Neural cell (in vitro differentiated cells): Measurements from ENCODE around the gene SMIM14. TPM values are rescaled to one million over a fixed set of nuclear protein-coding genes. Genes with fewer than 3 reads are reported as not detected.

Source experiments
- H2AFZ ChIP-seq: fragments of 200-600, 300-800 bp; sonication (generic), shearing (Covaris generic); 2 replicates; pipeline ENCODE4 v1.6.0; 2014; ENCODE audit warnings: low read depth, mild to moderate bottlenecking, antibody characterized with exemption, low read length, moderate library complexity
- H3F3A ChIP-seq: fragments of 200-600 bp; shearing (Covaris generic); 2 replicates; pipeline ENCODE4 v1.6.1; 2016; ENCODE audit warnings: mild to moderate bottlenecking, moderate library complexity, mixed read lengths, antibody characterized with exemption, low read length; ENCODE audit not compliant: insufficient read depth, poor library complexity, severe bottlenecking
- H3K27ac ChIP-seq: fragments of 200-600, 300-800 bp; sonication (generic), shearing (Covaris generic); 2 replicates; pipeline ENCODE4 v1.5.1; 2014; ENCODE audit warnings: mild to moderate bottlenecking, low read length, moderate library complexity
- H3K27me3 ChIP-seq: fragments of 300-800, 200-600 bp; sonication (generic), shearing (Covaris generic); 2 replicates; pipeline ENCODE4 v1.6.0; 2014; ENCODE audit warnings: mild to moderate bottlenecking, low read depth, low read length, moderate library complexity; ENCODE audit not compliant: insufficient read depth
- H3K36me3 ChIP-seq: fragments of 300-800, 200-600 bp; sonication (generic), shearing (Covaris generic); 2 replicates; pipeline ENCODE4 v1.5.1; 2014; ENCODE audit warnings: mild to moderate bottlenecking, antibody characterized with exemption, low read length, moderate library complexity; ENCODE audit not compliant: insufficient read depth
- H3K4me2 ChIP-seq: fragments of 300-800, 200-600 bp; sonication (generic), shearing (Covaris generic); 2 replicates; pipeline ENCODE4 v1.6.0; 2014; ENCODE audit warnings: mild to moderate bottlenecking, low read length
- H3K4me3 ChIP-seq: fragments of 300-800, 200-600 bp; sonication (generic), shearing (Covaris generic); 2 replicates; pipeline ENCODE4 v1.5.1; 2014; ENCODE audit warnings: mild to moderate bottlenecking, low read length, moderate library complexity
- H3K79me2 ChIP-seq: fragments of 200-600 bp; shearing (Covaris generic); replicated peaks from 2 replicates; pipeline ENCODE4 v1.6.0; 2014; ENCODE audit warnings: mild to moderate bottlenecking, low read length, moderate library complexity; ENCODE audit not compliant: insufficient read depth
- H3K9ac ChIP-seq: fragments of 300-800, 200-600 bp; sonication (generic), shearing (Covaris generic); 2 replicates; pipeline ENCODE4 v1.6.1; 2016; ENCODE audit warnings: mild to moderate bottlenecking, low read length, mixed read lengths
- H3K9me2 ChIP-seq: fragments of 200-600 bp; shearing (Covaris generic); 2 replicates; pipeline ENCODE4 v1.6.1; 2016; ENCODE audit warnings: mild to moderate bottlenecking, low read length, mixed read lengths; ENCODE audit not compliant: insufficient read depth
- H3K9me3 ChIP-seq: fragments of 200-600, 300-800 bp; sonication (generic), shearing (Covaris generic); 2 replicates; pipeline ENCODE4 v1.6.1; 2016; ENCODE audit warnings: mild to moderate bottlenecking, mixed run types, low read length, moderate library complexity, mixed read lengths
- H4K20me1 ChIP-seq: fragments of 200-600 bp; shearing (Covaris generic); 2 replicates; pipeline ENCODE4 v1.6.1; 2016; ENCODE audit warnings: mild to moderate bottlenecking, mixed run types; ENCODE audit not compliant: insufficient read depth
- EP300 ChIP-seq: fragments of 450-650 bp; conservative IDR thresholded peaks from 2 replicates; pipeline ENCODE4 v1.6.1; 2014; ENCODE audit warnings: antibody characterized with exemption, mild to moderate bottlenecking, moderate library complexity; ENCODE audit not compliant: poor library complexity, severe bottlenecking
- EZH2 ChIP-seq: fragments of 200-600, 300-800 bp; shearing (Covaris generic), sonication (generic); IDR thresholded peaks from 2 replicates; pipeline ENCODE4 v1.6.1; 2014; ENCODE audit warnings: antibody characterized with exemption, low read length, borderline replicate concordance, mild to moderate bottlenecking; ENCODE audit not compliant: insufficient read depth, poor library complexity, severe bottlenecking
- MXI1 ChIP-seq: fragments of 450-650 bp; conservative IDR thresholded peaks from 2 replicates; pipeline ENCODE4 v1.6.1; 2014; ENCODE audit warnings: antibody characterized with exemption, mild to moderate bottlenecking; ENCODE audit not compliant: poor library complexity, severe bottlenecking
- POLR2AphosphoS5 ChIP-seq: IDR thresholded peaks from 2 replicates; pipeline ENCODE4 v1.6.1; 2012
- RAD21 ChIP-seq: fragments of 450-650 bp; conservative IDR thresholded peaks from 2 replicates; pipeline ENCODE4 v1.6.1; 2014; ENCODE audit warnings: antibody characterized with exemption, mild to moderate bottlenecking, moderate library complexity
- SMC3 ChIP-seq: fragments of 450-650 bp; conservative IDR thresholded peaks from 2 replicates; pipeline ENCODE4 v1.6.1; 2014; ENCODE audit warnings: antibody characterized with exemption, mild to moderate bottlenecking, moderate library complexity; ENCODE audit not compliant: poor library complexity
- TAF1 ChIP-seq: IDR thresholded peaks from 2 replicates; pipeline ENCODE4 v1.6.1; 2012; ENCODE audit warnings: low read depth
- polyA minus RNA-seq: library from RNA; depleted of rRNA, polyadenylated mRNA; stranded (reverse); fragments of >200 nt; gene quantifications from 2 replicates; pipeline ENCODE4 v1.2.3, GENCODE V29; 2014
- polyA plus RNA-seq: library from polyadenylated mRNA; depleted of rRNA; stranded (reverse); fragments of >200 nt; gene quantifications from 2 replicates; pipeline ENCODE4 v1.2.3, GENCODE V29; 2014
- TF ChIP-seq, protein P1 (sequence below): IDR thresholded peaks from 2 replicates; pipeline ENCODE4 v1.6.1; 2012; ENCODE audit warnings: borderline replicate concordance
- TF ChIP-seq, protein P2 (sequence below): fragments of 450-650 bp; IDR thresholded peaks from 2 replicates; pipeline ENCODE4 v1.5.1; 2014; ENCODE audit warnings: antibody characterized with exemption, mild to moderate bottlenecking, moderate library complexity; ENCODE audit not compliant: poor library complexity, severe bottlenecking

SMIM14 gene
- polyA plus RNA-seq (42.3 and 55.6 TPM in 2 replicates), polyA minus RNA-seq (54.8 and 65.9 TPM in 2 replicates)

DNA sequence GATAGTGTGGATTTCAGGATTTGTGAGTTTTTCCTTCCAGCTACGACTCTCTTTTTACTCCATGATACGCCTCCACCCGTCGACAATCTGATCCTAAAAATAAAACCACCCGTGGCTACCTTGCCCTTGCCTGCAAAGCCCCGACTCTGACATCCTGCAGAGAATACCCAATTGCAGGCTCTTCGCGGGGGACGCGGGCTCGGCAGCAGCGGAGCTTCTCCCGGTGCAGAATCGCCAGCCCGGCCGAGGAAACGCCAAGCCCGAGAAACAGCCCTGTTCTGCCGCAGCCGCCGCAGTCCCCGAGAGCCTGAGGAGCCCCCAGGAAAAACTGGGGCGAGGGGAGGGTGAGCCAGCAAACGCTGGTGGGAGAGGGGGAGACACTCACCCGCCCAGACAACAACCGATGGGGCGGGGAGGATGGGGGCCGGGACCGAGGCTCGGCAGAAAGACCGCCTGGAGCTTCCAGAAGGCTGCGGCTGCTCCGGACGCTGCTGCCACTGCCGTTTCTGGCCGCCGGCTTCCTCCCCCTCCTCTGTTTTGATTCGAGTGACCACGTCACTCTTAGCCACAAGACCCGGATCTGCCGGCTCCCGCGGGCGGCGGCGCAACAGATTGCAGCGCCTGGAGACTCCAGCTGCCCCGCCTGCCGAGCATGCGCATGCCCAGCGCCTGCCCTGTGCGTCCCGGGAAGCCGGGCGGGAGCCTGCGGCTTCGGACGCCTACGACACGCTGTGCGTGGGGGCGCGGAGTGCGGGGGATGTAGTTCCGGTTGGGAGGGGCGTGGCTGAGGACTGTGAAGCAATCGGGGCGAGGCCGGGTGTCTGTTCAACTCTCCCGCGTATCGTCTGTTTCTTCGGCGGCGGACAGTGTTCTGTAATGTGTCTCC is at the start of gene SMIM14:
Gene SMIM14 (minus strand): TSS at position 512 of the 886 bp plus-strand sequence. CDS start 33,720 bp downstream, outside the sequence.
- H3K27ac ChIP-seq = peak within 1 kb of the TSS; percentile 94
- H3K4me2 ChIP-seq = peak within 1 kb of the TSS; percentile 92
- no peaks in the 10 kb centered on the region for H3F3A ChIP-seq
- peak within 1 kb of the TSS; percentile 99 for H3K9ac ChIP-seq
- no peaks in the 10 kb centered on the region for H3K27me3 ChIP-seq
- H3K4me3 ChIP-seq = peak within 1 kb of the TSS; percentile 89
- no peaks in the 10 kb centered on the region for H3K36me3 ChIP-seq
- no peak for TF ChIP-seq SMC3
- TF ChIP-seq TAF1 = peak; percentile 57
- peak; percentile 80 for TF ChIP-seq MXI1
- TF ChIP-seq EP300 = peak; percentile 49
- TF ChIP-seq, protein P1, sequence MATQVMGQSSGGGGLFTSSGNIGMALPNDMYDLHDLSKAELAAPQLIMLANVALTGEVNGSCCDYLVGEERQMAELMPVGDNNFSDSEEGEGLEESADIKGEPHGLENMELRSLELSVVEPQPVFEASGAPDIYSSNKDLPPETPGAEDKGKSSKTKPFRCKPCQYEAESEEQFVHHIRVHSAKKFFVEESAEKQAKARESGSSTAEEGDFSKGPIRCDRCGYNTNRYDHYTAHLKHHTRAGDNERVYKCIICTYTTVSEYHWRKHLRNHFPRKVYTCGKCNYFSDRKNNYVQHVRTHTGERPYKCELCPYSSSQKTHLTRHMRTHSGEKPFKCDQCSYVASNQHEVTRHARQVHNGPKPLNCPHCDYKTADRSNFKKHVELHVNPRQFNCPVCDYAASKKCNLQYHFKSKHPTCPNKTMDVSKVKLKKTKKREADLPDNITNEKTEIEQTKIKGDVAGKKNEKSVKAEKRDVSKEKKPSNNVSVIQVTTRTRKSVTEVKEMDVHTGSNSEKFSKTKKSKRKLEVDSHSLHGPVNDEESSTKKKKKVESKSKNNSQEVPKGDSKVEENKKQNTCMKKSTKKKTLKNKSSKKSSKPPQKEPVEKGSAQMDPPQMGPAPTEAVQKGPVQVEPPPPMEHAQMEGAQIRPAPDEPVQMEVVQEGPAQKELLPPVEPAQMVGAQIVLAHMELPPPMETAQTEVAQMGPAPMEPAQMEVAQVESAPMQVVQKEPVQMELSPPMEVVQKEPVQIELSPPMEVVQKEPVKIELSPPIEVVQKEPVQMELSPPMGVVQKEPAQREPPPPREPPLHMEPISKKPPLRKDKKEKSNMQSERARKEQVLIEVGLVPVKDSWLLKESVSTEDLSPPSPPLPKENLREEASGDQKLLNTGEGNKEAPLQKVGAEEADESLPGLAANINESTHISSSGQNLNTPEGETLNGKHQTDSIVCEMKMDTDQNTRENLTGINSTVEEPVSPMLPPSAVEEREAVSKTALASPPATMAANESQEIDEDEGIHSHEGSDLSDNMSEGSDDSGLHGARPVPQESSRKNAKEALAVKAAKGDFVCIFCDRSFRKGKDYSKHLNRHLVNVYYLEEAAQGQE = no peak
- no peak for TF ChIP-seq RAD21
- TF ChIP-seq POLR2AphosphoS5 = peak; percentile 80
- TF ChIP-seq, protein P2, sequence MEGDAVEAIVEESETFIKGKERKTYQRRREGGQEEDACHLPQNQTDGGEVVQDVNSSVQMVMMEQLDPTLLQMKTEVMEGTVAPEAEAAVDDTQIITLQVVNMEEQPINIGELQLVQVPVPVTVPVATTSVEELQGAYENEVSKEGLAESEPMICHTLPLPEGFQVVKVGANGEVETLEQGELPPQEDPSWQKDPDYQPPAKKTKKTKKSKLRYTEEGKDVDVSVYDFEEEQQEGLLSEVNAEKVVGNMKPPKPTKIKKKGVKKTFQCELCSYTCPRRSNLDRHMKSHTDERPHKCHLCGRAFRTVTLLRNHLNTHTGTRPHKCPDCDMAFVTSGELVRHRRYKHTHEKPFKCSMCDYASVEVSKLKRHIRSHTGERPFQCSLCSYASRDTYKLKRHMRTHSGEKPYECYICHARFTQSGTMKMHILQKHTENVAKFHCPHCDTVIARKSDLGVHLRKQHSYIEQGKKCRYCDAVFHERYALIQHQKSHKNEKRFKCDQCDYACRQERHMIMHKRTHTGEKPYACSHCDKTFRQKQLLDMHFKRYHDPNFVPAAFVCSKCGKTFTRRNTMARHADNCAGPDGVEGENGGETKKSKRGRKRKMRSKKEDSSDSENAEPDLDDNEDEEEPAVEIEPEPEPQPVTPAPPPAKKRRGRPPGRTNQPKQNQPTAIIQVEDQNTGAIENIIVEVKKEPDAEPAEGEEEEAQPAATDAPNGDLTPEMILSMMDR = peak; percentile 28
- no peak for TF ChIP-seq EZH2
- H2AFZ ChIP-seq = peak within 1 kb of the TSS; percentile 83
- H3K79me2 ChIP-seq = peaks cover 15% of the 10 kb centered on the region
- H4K20me1 ChIP-seq = no peaks in the 10 kb centered on the region
- H3K9me3 ChIP-seq = no peaks in the 10 kb centered on the region
- H3K9me2 ChIP-seq = no peaks in the 10 kb centered on the region

DNA sequence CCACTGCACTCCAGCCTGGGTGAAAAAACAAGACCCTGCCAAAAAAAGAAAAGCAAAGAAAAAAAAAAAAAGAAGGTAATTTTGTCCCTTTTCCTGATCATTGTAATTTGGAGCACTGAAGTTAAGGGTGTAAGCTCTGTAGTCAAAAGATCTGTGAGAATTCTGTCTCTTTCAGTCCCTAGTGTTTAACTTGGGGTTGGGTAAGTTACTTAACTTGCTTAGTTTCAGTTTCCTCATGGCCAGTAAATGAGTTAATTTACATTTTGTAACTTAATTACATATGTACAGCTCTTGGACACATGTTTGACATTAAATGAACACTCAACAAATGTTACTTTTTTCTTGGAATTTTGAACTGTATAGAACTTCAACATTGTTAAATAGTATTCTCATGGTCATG is 48.3 kb upstream of the SMIM14 start:
- no peak for TF ChIP-seq EZH2
- no peaks in the 10 kb centered on the region for H3K36me3 ChIP-seq
- H3F3A ChIP-seq = no peaks in the 10 kb centered on the region
- H3K4me2 ChIP-seq = no peak overlapping the region
- H3K79me2 ChIP-seq = no peaks in the 10 kb centered on the region
- H3K9me3 ChIP-seq = no peaks in the 10 kb centered on the region
- no peaks in the 10 kb centered on the region for H3K9me2 ChIP-seq
- no peaks in the 10 kb centered on the region for H3K27me3 ChIP-seq
- H2AFZ ChIP-seq = no peak overlapping the region
- no peaks in the 10 kb centered on the region for H4K20me1 ChIP-seq
- H3K27ac ChIP-seq = no peak overlapping the region
- H3K4me3 ChIP-seq = no peak overlapping the region
- H3K9ac ChIP-seq = no peak overlapping the region
